PC-3 (cell line): ENCODE measurements around the gene BCL7C.

Source experiments
- CTCF ChIP-seq: fragments of 300-600 bp; sonication (generic); conservative IDR thresholded peaks from 2 replicates; pipeline ENCODE4 v1.5.1; 2017; ENCODE audit warnings: antibody characterized with exemption, low read depth, mild to moderate bottlenecking, low read length
- EZH2 ChIP-seq: fragments of 300-600 bp; sonication (generic); IDR thresholded peaks from one replicate; pipeline ENCODE4 v1.6.1; 2017; ENCODE audit warnings: antibody characterized with exemption, mild to moderate bottlenecking, low read length; ENCODE audit not compliant: unreplicated experiment

GRCh38 chr16:30900588-30900987, 6.7 kb upstream of the BCL7C start:
- no peak for TF ChIP-seq CTCF
- TF ChIP-seq EZH2 = no peak
